Measurements from ENCODE around the gene PCYT2.

The PCYT2 gene

DNA sequence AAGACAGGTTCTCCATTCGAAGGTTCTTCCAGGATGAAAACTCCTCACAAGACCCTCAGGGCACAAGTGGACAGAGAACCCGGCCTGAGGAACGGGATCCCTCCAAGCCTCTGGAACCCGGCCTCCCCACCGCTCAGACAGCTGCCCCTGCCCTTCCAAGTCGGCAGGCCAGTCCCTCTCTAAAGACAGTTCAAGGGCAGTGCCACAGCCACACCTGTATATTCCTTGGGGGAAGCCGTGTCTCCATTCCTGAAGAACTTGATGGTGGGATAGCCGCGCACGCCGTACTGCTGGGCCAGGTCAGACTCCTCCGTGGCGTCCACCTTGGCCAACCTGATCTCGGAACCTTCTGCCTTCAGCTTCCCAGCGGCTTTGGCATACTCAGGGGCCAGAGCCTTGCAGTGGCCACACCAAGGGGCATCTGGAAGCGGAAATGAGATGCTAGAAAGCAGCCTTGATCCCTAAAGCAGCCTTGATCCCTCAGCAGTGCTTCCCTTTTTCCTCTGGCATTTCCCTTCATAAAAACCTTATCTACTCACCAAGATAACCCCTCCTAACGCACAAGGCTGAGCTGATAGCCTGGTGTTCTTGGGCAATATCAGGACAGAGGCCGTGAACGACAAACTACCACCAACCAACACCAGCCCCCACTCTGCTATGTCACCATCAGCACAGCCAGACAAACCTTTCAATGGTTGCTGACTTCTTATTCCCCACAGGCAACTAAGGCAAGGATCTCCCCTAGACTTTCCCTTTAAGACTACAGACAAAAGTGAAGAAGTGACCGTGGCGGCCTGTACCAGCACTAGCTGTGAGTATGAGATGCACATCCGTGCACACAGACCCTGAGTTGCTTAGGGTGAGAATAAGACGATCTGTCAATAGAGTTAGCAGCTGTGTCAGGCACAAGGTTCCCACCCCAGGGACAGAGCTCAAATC lies 52.0 kb downstream of the PCYT2 start:
- no peak for DNase-seq (ENCODE audit: low read depth in 2 of 2)

DNA sequence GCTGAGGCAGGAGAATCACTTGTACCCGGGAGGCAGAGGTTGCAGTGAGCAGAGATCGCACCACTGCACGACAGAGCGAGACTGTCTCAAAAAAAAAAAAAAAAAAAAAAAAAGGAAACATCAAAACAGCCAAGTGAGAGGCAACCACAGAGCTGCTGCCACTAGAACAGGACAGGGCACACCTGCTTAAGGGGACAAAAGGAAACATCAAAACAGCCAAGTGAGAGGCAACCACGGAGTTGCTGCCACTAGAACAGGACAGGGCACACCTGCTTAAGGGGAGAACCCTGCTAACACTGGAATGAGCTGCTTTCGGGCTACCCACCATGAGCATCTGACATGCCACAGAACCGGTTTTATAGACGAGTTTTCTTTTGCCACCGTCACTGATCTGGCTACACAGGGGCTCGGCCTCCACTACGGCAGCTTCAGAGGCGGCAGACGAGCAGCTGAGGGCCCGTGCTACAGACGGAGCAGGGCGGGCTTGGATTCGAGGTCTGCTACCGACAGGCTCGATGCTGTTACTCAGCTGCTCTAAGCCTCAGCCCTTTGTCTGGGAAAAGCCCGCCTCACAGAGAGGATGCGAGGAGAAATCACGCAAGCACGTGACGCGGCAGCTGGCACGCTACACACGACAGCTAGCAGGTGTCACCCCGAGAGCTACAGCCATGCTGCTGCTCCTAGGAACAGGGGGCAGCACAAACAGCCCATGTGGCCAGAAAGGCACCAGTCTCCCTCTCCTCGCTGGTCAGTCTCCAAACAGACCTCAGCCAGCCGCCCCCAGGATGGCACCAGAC lies 52.8 kb downstream of the PCYT2 start:
- no peak for DNase-seq (ENCODE audit: low read depth in 2 of 2)

DNA sequence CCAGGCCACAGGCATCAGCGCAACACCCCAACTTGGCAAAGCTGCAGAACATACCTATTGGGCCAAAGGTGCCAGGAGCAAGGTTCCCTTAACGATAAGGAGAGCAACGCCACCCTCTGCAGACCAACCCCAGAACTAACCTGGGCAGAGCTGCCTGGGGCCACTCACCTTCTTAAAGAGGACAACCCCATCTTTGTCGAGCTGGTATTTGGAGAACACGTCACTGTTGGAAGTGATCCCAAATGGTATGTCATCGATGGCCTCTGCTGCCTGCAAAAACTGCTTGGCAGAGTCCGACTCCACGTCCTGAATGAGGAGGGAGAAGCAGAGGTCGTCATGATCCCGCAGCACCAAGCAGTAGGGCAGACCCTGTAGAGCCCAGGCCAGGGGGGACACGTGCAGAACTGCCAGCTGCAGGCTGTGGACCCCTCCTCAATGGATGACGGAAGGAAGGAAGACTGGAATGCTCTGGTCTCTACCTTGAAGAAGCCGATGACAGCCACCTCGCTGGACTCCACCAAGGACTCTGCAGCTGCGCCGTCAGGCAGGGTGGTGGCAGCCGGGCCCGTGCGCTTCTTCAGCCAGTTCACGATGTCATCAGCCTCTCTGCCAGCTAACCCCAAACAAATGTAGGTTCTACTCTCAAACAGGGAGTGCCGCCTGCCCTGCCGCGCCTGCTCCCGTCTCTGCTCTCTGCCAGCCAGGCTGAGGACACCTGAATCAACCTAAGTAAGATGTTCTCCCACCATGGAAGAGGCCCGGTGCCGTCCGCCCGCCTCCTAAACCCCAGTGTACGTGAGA lies 56.0 kb downstream of the PCYT2 start:
- no peak for DNase-seq (ENCODE audit: low read depth in 2 of 2)

DNA sequence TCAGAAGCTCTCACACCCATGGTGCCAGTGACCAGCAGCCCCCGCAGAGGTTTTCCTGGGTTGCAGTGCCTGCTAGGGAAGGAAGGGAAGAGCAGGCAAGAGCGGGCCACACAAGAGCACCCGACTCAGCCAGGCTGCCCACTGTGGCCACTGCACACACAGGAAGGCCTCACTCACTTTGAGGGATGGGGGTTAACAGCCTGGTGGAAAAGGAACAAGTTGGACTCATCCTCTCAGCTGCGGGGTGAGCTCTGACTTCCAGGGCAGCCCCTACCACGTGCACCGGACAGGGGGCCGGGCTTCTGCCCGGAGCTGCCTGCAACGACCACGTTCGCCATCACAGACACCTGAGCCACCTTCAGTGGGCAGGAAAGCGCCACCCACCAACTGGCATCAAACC lies 59.0 kb downstream of the PCYT2 start:
- DNase-seq (ENCODE audit: low read depth in 2 of 2) = no peak

DNA sequence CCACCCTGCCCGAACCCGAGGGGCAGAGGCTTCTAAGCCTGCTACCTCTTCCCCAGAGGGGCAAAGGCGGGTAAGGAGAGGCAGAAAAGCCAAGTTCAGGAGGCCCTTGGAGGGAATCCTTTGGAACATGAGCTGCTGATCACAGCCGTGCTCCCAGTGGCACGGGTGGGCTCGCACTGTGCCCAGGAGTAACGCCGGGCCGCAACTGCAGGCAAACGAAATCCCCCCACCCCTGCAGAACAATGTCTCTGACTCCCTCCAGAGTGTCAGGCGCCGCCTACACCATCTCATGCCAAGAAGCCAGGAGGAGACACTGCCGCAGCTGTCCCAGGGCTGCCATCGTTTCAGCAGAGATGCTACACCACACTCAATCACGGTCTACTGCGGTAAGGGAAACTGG lies 59.8 kb downstream of the PCYT2 start:
- no peak for DNase-seq (ENCODE audit: low read depth in 2 of 2)
